Measurements from ENCODE around the gene SLC39A7.

GRCh38 chr6:33169291-33170175 lies 31.1 kb upstream of the SLC39A7 start:
- no peak for TF ChIP-seq EZH2 (IDR thresholded peaks at IDR 0.05; ENCODE audit: borderline replicate concordance, low read length)
- TF ChIP-seq, protein P1, sequence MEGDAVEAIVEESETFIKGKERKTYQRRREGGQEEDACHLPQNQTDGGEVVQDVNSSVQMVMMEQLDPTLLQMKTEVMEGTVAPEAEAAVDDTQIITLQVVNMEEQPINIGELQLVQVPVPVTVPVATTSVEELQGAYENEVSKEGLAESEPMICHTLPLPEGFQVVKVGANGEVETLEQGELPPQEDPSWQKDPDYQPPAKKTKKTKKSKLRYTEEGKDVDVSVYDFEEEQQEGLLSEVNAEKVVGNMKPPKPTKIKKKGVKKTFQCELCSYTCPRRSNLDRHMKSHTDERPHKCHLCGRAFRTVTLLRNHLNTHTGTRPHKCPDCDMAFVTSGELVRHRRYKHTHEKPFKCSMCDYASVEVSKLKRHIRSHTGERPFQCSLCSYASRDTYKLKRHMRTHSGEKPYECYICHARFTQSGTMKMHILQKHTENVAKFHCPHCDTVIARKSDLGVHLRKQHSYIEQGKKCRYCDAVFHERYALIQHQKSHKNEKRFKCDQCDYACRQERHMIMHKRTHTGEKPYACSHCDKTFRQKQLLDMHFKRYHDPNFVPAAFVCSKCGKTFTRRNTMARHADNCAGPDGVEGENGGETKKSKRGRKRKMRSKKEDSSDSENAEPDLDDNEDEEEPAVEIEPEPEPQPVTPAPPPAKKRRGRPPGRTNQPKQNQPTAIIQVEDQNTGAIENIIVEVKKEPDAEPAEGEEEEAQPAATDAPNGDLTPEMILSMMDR (conservative IDR thresholded peaks at IDR 0.05 in 1 of 2, IDR thresholded peaks at IDR 0.05 in 1 of 2; ENCODE audit: extremely low read depth in 1 of 2, insufficient read depth in 1 of 2, low read depth in 1 of 2, low read length in 2 of 2) = no peak

Measured in mammary epithelial cell (primary cell).